Stomach (tissue), 9 donors: ENCODE data around the gene TNS1. TPM values are rescaled to one million over a fixed set of nuclear protein-coding genes. Genes with fewer than 3 reads are reported as not detected.

ENCODE experiments used
- DNase-seq, 2 donors: peaks; one replicate each; pipeline versions ENCODE4 v3.0.0 to v3.0.0-alpha.2; 2013 to 2019
- H3K27ac ChIP-seq, 5 donors: fragments of 200-600 bp in 4 of 5; sonication (generic) in 4 of 5; one replicate each; pipeline ENCODE4 v1.5.1; 2013 to 2019; ENCODE audit warnings: mild to moderate bottlenecking in 1 of 5, moderate library complexity in 1 of 5
- H3K27me3 ChIP-seq, 3 donors: fragments of 200-600 bp; sonication (generic); one replicate each; pipeline ENCODE4 v1.5.1; 2017 to 2019; ENCODE audit warnings: mixed run types in 1 of 3
- H3K36me3 ChIP-seq, 4 donors: fragments of 200-600 bp; sonication (generic); 1 replicate in 3 of 4; 2 replicates in 1 of 4; pipeline ENCODE4 v1.5.1; 2016 to 2019
- H3K4me1 ChIP-seq, 4 donors: fragments of 200-600 bp; sonication (generic); one replicate each; pipeline ENCODE4 v1.5.1; 2016 to 2019
- H3K4me3 ChIP-seq, 4 donors: fragments of 200-600 bp; sonication (generic) in 3 of 4; one replicate each; pipeline ENCODE4 v1.5.1; 2016 to 2019; ENCODE audit warnings: mild to moderate bottlenecking in 1 of 4
- H3K9me3 ChIP-seq, 4 donors: fragments of 200-600 bp; sonication (generic); one replicate each; pipeline ENCODE4 v1.5.1; 2016 to 2019
- EP300 ChIP-seq: sonication (generic); formaldehyde crosslinking; IDR thresholded peaks from one replicate; pipeline ENCODE4 v1.6.1; 2017; ENCODE audit warnings: antibody characterized with exemption
- POLR2A ChIP-seq, 4 donors: fragments of 450-650 bp; IDR thresholded peaks; one replicate each; pipeline ENCODE4 v1.6.1; 2016; ENCODE audit warnings: antibody characterized with exemption in 4 of 4, control low read depth in 2 of 4, mild to moderate bottlenecking in 1 of 4, moderate library complexity in 1 of 4
- POLR2AphosphoS5 ChIP-seq, 3 donors: sonication (generic); formaldehyde crosslinking; IDR thresholded peaks; one replicate each; pipeline ENCODE4 v1.6.1; 2016; ENCODE audit warnings: antibody characterized with exemption in 3 of 3
- WGBS, 5 donors: extraction: QIAGEN DNeasy Blood & Tissue Kit in 3 of 5; methylation state at CpG; one replicate each; pipeline versions ENCODE4 v1.1.5 to v1.1.7; 2013 to 2018; 5-methylcytosine and 5-hydroxymethylcytosine counted together
- intact Hi-C: fragments of 100-400 bp; cut with DNase I; formaldehyde crosslinking; loops from one replicate; pipeline ENCODE4 v1.15.1; 2023; ENCODE audit warnings: low total_unique reads
- polyA plus RNA-seq, 3 donors: library from polyadenylated mRNA; stranded (reverse); fragments of 200-250 nt; gene quantifications; one replicate each; pipeline ENCODE4 v1.2.3, GENCODE V29; 2013
- total RNA-seq, 5 donors: library from RNA; depleted of rRNA; stranded (reverse); fragments of >200 nt; gene quantifications; one replicate each; pipeline versions ENCODE4 v1.1.0 to v1.2.3, GENCODE V29; 2014 to 2016
- TF ChIP-seq, protein P1 (sequence below), 7 experiments: fragments of 450-650 bp in 4 of 7; fragments of 200-600 bp in 3 of 7; sonication (generic) in 3 of 7; IDR thresholded peaks; one replicate each; pipeline ENCODE4 v1.5.1; 2016 to 2019; ENCODE audit warnings: antibody characterized with exemption in 7 of 7, control low read depth in 2 of 7, mild to moderate bottlenecking in 1 of 7
- donor health status: healthy with polysubstance abuse.
- donor health status: Bipolar disorder and iron deficiency.
- donor health status: healthy.

TNS1 gene
- total and polyA plus RNA-seq, 8 donors = 18.5 to 682 (median 160) TPM

- intact Hi-C loops = no loop called here
- Histone ChIP-seq H3K27me3 (no peaks in the 10 kb centered on the region), H3K27ac (peak overlapping the region in 4 of 5 donors; percentile 78 to 83 (median 80)), H3K4me3 (no peak overlapping the region), H3K4me1 (peaks cover 41 to 99% (median 71%) of the 10 kb centered on the region in 4 donors), H3K36me3 (no peaks in the 10 kb centered on the region), H3K9me3 (no peaks in the 10 kb centered on the region)
- WGBS, 5 donors = 64 to 79% (median 73%) methylated on average over 9 to 10 of the region's 10 CpGs
- peak in 1 of 2 donors; percentile 27 for DNase-seq
- TF ChIP-seq, protein P1, sequence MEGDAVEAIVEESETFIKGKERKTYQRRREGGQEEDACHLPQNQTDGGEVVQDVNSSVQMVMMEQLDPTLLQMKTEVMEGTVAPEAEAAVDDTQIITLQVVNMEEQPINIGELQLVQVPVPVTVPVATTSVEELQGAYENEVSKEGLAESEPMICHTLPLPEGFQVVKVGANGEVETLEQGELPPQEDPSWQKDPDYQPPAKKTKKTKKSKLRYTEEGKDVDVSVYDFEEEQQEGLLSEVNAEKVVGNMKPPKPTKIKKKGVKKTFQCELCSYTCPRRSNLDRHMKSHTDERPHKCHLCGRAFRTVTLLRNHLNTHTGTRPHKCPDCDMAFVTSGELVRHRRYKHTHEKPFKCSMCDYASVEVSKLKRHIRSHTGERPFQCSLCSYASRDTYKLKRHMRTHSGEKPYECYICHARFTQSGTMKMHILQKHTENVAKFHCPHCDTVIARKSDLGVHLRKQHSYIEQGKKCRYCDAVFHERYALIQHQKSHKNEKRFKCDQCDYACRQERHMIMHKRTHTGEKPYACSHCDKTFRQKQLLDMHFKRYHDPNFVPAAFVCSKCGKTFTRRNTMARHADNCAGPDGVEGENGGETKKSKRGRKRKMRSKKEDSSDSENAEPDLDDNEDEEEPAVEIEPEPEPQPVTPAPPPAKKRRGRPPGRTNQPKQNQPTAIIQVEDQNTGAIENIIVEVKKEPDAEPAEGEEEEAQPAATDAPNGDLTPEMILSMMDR (IDR thresholded peaks at IDR 0.05) = no peak
- no peak for TF ChIP-seq EP300
- no peak for TF ChIP-seq POLR2AphosphoS5 (IDR thresholded peaks at IDR 0.05)
- no peak for TF ChIP-seq POLR2A (IDR thresholded peaks at IDR 0.05)
Measured at GRCh38 chr2:217950401-217950871, 52.4 kb downstream of the TNS1 start.

DNA sequence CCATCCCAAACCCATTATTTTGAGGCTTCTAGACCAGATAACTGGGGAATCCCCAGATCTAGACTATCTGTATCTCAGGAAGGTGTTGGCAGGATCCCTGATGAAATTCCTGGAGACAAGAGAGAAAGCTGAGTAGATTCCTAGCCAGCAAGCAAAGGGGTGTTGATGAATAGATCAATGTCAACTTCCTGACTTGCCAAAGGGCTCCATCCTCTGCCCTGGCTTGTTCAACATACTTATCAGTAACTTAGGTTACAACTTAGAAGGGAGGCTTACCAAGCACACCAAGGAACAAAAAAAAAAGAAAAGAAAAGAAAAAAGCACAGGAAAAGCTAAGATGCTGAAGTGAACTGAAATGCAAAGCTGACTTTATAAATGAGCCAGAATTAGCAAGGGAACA, 53.3 kb downstream of the TNS1 start:
- peaks cover 36 to 98% (median 67%) of the 10 kb centered on the region in 4 donors for H3K4me1 ChIP-seq
- TF ChIP-seq, protein P1 (IDR thresholded peaks at IDR 0.05) = no peak
- no peak for TF ChIP-seq POLR2AphosphoS5 (IDR thresholded peaks at IDR 0.05)
- no peak for TF ChIP-seq POLR2A (IDR thresholded peaks at IDR 0.05)
- no peak for TF ChIP-seq EP300

GRCh38 chr2:217948897-217949296, 53.9 kb downstream of the TNS1 start:
- intact Hi-C loops = no loop called here
- no peak for DNase-seq
- WGBS, 5 donors = 75 to 90% (median 88%) methylated on average over 6 of the region's 6 CpGs
- H3K27me3 ChIP-seq = no peaks in the 10 kb centered on the region
- H3K4me1 ChIP-seq = peaks cover 36 to 98% (median 67%) of the 10 kb centered on the region in 4 donors
- no peaks in the 10 kb centered on the region for H3K36me3 ChIP-seq
- H3K27ac ChIP-seq = peak overlapping the region in 1 of 5 donors; percentile 32
- no peak for TF ChIP-seq POLR2A (IDR thresholded peaks at IDR 0.05)
- TF ChIP-seq POLR2AphosphoS5 (IDR thresholded peaks at IDR 0.05) = no peak
- TF ChIP-seq EP300 = no peak
- TF ChIP-seq, protein P1 (IDR thresholded peaks at IDR 0.05) = no peak
- H3K9me3 ChIP-seq = no peaks in the 10 kb centered on the region
- H3K4me3 ChIP-seq = no peak overlapping the region

More for the DNA sequence above, 53.3 kb downstream of the TNS1 start:
- peak overlapping the region in 1 of 5 donors; percentile 19 for H3K27ac ChIP-seq
- no peaks in the 10 kb centered on the region for H3K27me3 ChIP-seq
- DNase-seq = no peak
- H3K9me3 ChIP-seq = no peaks in the 10 kb centered on the region
- intact Hi-C loops = no loop called here
- no peaks in the 10 kb centered on the region for H3K36me3 ChIP-seq
- H3K4me3 ChIP-seq = no peak overlapping the region

DNA sequence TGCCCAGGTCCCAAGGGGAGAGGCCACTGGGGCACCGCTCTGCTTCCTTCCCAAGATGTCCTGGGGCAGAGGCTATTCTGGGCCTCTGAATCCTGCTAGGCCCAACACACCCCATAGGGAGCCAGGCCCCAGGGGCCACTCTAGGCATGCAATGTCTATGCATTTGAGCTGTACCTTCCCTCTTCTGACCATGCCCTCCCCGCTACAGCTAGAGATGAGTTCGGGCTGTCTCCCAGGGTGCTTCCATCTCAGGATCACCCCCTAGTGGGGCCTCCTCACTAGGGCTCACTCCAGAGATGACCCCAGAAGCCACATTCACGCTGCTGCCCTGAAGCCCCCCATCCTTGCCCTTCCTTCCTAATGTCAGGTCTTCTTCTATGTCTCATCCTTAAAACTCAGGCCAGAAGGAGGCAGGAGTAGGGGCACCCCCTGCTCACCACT, 54.4 kb downstream of the TNS1 start:
- 74 to 94% (median 89%) methylated on average over 3 to 4 of the region's 4 CpGs for WGBS, 5 donors

More for the DNA sequence above, 54.4 kb downstream of the TNS1 start:
- Histone ChIP-seq H3K27me3 (no peaks in the 10 kb centered on the region), H3K27ac (peak overlapping the region in 2 of 5 donors; percentile 13 to 16), H3K36me3 (no peaks in the 10 kb centered on the region), H3K9me3 (no peaks in the 10 kb centered on the region), H3K4me3 (no peak overlapping the region), H3K4me1 (peaks cover 36 to 98% (median 67%) of the 10 kb centered on the region in 4 donors)
- TF ChIP-seq, protein P1 (IDR thresholded peaks at IDR 0.05) = no peak
- TF ChIP-seq EP300 (no peak), POLR2A (IDR thresholded peaks at IDR 0.05) (no peak), POLR2AphosphoS5 (IDR thresholded peaks at IDR 0.05) (no peak)
- DNase-seq = no peak
- intact Hi-C loops = no loop called here
